Bronchial smooth muscle cell (primary cell): ENCODE data around the gene SACM1L. TPM values are rescaled to one million over a fixed set of nuclear protein-coding genes. Genes with fewer than 3 reads are reported as not detected.

Experiments
- total RNA-seq: library from RNA; depleted of rRNA; stranded (reverse); fragments of >200 nt; gene quantifications from 2 replicates; pipeline ENCODE4 v1.2.1, GENCODE V29; 2014

Gene SACM1L, protein sequence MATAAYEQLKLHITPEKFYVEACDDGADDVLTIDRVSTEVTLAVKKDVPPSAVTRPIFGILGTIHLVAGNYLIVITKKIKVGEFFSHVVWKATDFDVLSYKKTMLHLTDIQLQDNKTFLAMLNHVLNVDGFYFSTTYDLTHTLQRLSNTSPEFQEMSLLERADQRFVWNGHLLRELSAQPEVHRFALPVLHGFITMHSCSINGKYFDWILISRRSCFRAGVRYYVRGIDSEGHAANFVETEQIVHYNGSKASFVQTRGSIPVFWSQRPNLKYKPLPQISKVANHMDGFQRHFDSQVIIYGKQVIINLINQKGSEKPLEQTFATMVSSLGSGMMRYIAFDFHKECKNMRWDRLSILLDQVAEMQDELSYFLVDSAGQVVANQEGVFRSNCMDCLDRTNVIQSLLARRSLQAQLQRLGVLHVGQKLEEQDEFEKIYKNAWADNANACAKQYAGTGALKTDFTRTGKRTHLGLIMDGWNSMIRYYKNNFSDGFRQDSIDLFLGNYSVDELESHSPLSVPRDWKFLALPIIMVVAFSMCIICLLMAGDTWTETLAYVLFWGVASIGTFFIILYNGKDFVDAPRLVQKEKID
- total RNA-seq, result 27.1 and 32.4 TPM in 2 replicates

DNA sequence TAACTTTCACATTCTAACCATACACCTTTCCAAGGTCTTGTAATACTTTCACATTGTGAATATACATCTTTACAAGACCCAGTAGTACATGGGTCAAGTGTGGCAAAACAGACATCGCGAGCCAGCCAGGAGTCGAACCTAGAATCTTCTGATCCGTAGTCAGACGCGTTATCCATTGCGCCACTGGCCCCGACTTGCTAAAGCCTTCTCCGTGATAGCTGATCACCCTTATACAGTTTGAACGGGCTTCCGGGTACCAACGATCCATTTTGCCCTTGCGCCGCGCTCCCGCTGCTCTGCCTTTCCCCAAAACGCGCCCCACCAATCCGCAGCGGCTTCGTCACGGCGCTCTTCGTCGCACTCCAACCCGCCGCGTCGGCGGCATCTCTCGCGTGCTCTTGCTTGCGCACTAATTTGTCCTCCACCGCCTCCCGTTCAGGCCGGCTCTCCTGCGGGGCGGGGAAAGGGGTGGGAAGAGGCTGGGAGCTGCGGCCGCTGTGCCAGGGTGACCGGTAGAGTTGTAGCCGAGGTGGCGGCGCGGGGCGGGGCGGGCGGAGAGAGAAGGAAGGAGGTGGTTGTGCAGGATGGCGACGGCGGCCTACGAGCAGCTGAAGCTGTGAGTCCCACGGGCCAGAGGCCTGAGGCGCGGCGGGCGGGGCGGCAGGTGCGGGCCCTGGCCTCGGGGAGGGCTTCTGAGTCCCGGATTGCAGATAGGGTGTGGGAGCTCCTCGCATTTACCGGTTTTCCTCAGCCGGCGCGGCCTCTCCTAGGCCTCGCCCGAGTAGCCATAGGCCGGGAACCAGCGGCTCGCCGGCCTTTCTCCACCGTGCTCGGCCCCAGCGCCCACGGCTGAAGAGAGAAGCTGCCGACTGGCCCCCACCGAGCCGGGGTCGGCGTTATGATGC, at the start of gene SACM1L:
Gene SACM1L (plus strand): TSS at position 515 of the 905 bp plus-strand sequence. CDS start 70 bp downstream, at position 585.

Other genes starting within 250 kb of the SACM1L start
- 9.4 and 9.5 TPM in 2 replicates for gene LIMD1, start 94.6 kb upstream of the SACM1L start, total RNA-seq
- gene SLC6A20, start 107.1 kb downstream of the SACM1L start, total RNA-seq, result not detected in 2 replicates
- 10.7 and 12.5 TPM in 2 replicates for gene LZTFL1, start 152.7 kb downstream of the SACM1L start, total RNA-seq
- gene CCR9, start 197.1 kb downstream of the SACM1L start, total RNA-seq, result not detected in 2 replicates